CD4-positive, alpha-beta T cell treated with Interleukin-10 for 1 hour (primary cell): Measurements from ENCODE around the gene GPNMB.
"Not testable (repeated sequence)": the region's sequence is repeated elsewhere in the genome, so short reads cannot be mapped to it uniquely, and the experiment has no call there.

Experiments
- DNase-seq: peaks from one replicate; pipeline ENCODE4 v3.0.0-alpha.2; 2020

GPNMB gene

DNA sequence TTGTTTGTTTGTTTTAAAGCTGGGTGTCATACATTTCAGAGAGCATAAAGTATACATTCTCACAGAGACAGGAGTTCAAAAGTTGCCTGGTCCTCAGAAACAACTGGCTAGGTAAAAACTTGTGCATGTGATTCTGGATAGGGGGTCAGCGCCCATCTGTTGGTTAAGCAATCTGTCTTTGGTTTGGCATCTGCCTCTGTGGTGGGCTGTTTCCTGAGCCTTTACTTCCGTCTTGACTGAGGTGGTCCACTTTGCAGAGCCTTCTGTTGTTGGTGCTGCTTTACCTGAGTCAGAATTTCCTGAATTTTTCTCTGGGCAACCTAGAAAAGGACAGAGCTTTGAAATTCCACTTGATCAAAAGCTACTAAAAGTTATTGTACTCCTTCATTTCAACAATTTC is 65.6 kb downstream of the GPNMB start:
- DNase-seq: not testable (repeated sequence)

DNA sequence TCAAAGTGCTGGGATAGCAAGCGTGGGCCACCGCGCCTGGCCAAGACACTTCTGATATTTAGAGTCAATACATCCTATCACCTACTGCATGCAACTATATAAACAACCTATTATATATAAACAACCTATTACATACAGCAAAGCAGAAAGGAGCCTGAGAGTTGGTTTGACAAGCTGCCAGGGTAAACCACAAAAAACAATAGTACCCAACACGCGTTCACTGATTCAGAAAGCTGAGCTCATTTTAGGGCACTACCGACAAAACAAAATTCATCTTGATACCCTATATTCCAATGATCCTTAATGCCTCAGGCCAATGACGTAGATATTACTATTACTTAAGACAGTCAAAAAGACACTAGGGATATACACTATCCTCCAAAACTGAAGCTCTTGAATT is 68.8 kb downstream of the GPNMB start:
- DNase-seq: no peak
